Measurements from ENCODE around the gene ABHD2.
A peak's percentile ranks its signal among the peaks of the same experiment; 100 is the strongest.

Gene ABHD2

GRCh38 chr15:89171136-89172072, 83.1 kb downstream of the ABHD2 start:
- DNase-seq, result no peak

GRCh38 chr15:89172921-89173320, 84.7 kb downstream of the ABHD2 start:
- DNase-seq, result no peak

GRCh38 chr15:89174476-89174875, 86.2 kb downstream of the ABHD2 start:
- DNase-seq, result no peak

GRCh38 chr15:89175617-89176191, 87.4 kb downstream of the ABHD2 start:
- no peak for DNase-seq

- DNase-seq, result no peak
Measured at GRCh38 chr15:89177116-89177515, 88.9 kb downstream of the ABHD2 start.

- peak; percentile 22 for DNase-seq
Measured at GRCh38 chr15:89177633-89178306, 89.5 kb downstream of the ABHD2 start.

- no peak for DNase-seq
Measured at GRCh38 chr15:89178307-89178977, 90.2 kb downstream of the ABHD2 start.

- DNase-seq, result no peak
Measured at GRCh38 chr15:89179966-89180875, 92.0 kb downstream of the ABHD2 start.

GRCh38 chr15:89184357-89184756, 96.1 kb downstream of the ABHD2 start:
- no peak for DNase-seq

- no peak for DNase-seq
Measured at GRCh38 chr15:89184886-89185526, 96.8 kb downstream of the ABHD2 start.

- no peak for DNase-seq
Measured at GRCh38 chr15:89186803-89187202, 98.5 kb downstream of the ABHD2 start.

GRCh38 chr15:89187301-89187985, 99.2 kb downstream of the ABHD2 start:
- DNase-seq, result no peak

- DNase-seq, result no peak
Measured at GRCh38 chr15:89187986-89188514, 99.8 kb downstream of the ABHD2 start.

- no peak for DNase-seq
Measured at GRCh38 chr15:89192136-89192535, 103.9 kb downstream of the ABHD2 start.

- DNase-seq, result no peak
Measured at GRCh38 chr15:89192766-89193165, 104.5 kb downstream of the ABHD2 start.

- no peak for DNase-seq
Measured at GRCh38 chr15:89194608-89195007, 106.4 kb downstream of the ABHD2 start.

GRCh38 chr15:89195836-89196235, 107.6 kb downstream of the ABHD2 start:
- DNase-seq, result no peak

- no peak for DNase-seq
Measured at GRCh38 chr15:89196241-89196640, 108.0 kb downstream of the ABHD2 start.

- no peak for DNase-seq
Measured at GRCh38 chr15:89196994-89197393, 108.7 kb downstream of the ABHD2 start.

- no peak for DNase-seq
Measured at GRCh38 chr15:89197503-89197971, 109.3 kb downstream of the ABHD2 start.

- DNase-seq, result no peak
Measured at GRCh38 chr15:89198196-89198595, 109.9 kb downstream of the ABHD2 start.
